Hepatocyte (in vitro differentiated cells): ENCODE results near the gene NAV3. TPM values are rescaled to one million over a fixed set of nuclear protein-coding genes. Genes with fewer than 3 reads are reported as not detected.

Experiments
- DNase-seq: peaks from one replicate; pipeline ENCODE4 v3.0.0-alpha.2; 2016; ENCODE audit warnings: low spot score
- H2AFZ ChIP-seq: fragments of 200-600 bp; sonication (generic); 2 replicates; pipeline ENCODE4 v1.6.0; 2016; ENCODE audit warnings: antibody characterized with exemption, mild to moderate bottlenecking
- H3K27ac ChIP-seq: fragments of 200-600 bp; sonication (generic); 2 replicates; pipeline ENCODE4 v1.5.1; 2016; ENCODE audit warnings: mild to moderate bottlenecking
- H3K27me3 ChIP-seq: fragments of 200-600 bp; sonication (generic); 2 replicates; pipeline ENCODE4 v1.6.1; 2016
- H3K36me3 ChIP-seq: fragments of 200-600 bp; sonication (generic); replicated peaks from 2 replicates; pipeline ENCODE4 v1.5.1; 2016; ENCODE audit warnings: low read depth; ENCODE audit not compliant: insufficient read depth
- H3K4me1 ChIP-seq: fragments of 200-600 bp; sonication (generic); 2 replicates; pipeline ENCODE4 v1.5.1; 2016; ENCODE audit warnings: mild to moderate bottlenecking, moderate library complexity; ENCODE audit not compliant: insufficient read depth
- H3K4me2 ChIP-seq: fragments of 200-600 bp; sonication (generic); 2 replicates; pipeline ENCODE4 v1.6.0; 2016
- H3K4me3 ChIP-seq: fragments of 200-600 bp; sonication (generic); 2 replicates; pipeline ENCODE4 v1.5.1; 2016; ENCODE audit warnings: mild to moderate bottlenecking
- H3K79me2 ChIP-seq: fragments of 200-600 bp; sonication (generic); 2 replicates; pipeline ENCODE4 v1.6.0; 2017; ENCODE audit warnings: mild to moderate bottlenecking
- H3K9me2 ChIP-seq: fragments of 200-600 bp; sonication (generic); replicated peaks from 2 replicates; pipeline ENCODE4 v1.6.0; 2017; ENCODE audit warnings: mild to moderate bottlenecking; ENCODE audit not compliant: insufficient read depth
- H3K9me3 ChIP-seq: fragments of 200-600 bp; sonication (generic); 2 replicates; pipeline ENCODE4 v1.5.1; 2016; ENCODE audit warnings: low read depth, mild to moderate bottlenecking
- H4K20me1 ChIP-seq: fragments of 200-600 bp; sonication (generic); 2 replicates; pipeline ENCODE4 v1.6.0; 2016; ENCODE audit warnings: mild to moderate bottlenecking; ENCODE audit not compliant: insufficient read depth, poor library complexity, severe bottlenecking
- CTCF ChIP-seq: fragments of 200-600 bp; sonication (generic); IDR thresholded peaks from 2 replicates; pipeline ENCODE4 v1.5.1; 2016; ENCODE audit warnings: antibody characterized with exemption, mild to moderate bottlenecking; ENCODE audit not compliant: poor library complexity
- EZH2 ChIP-seq: fragments of 200-600 bp; sonication (generic); IDR thresholded peaks from 2 replicates; pipeline ENCODE4 v1.6.1; 2016; ENCODE audit warnings: antibody characterized with exemption, mild to moderate bottlenecking, borderline replicate concordance
- EZH2phosphoT487 ChIP-seq: fragments of 200-600 bp; sonication (generic); IDR thresholded peaks from one replicate; pipeline ENCODE4 v1.6.1; 2018; ENCODE audit warnings: antibody characterized with exemption, mild to moderate bottlenecking, low read depth, moderate library complexity; ENCODE audit not compliant: unreplicated experiment, severe bottlenecking
- whole genome bisulfite sequencing: methylation state at CpG from one replicate; pipeline ENCODE4 v1.1.6; 2016; ENCODE audit warnings: low lambda C conversion rate; ENCODE audit errors: missing lambda C conversion rate; 5-methylcytosine and 5-hydroxymethylcytosine counted together
- polyA plus RNA-seq: library from polyadenylated mRNA; unstranded; fragments of >200 nt; fragmentation: Nextera tagmentation; extraction: Ambion mirVana; gene quantifications from 2 replicates; pipeline ENCODE4 v1.2.1, GENCODE V29; 2016
- total RNA-seq: library from RNA; depleted of rRNA; stranded (reverse); fragments of >200 nt; gene quantifications from 2 replicates; pipeline ENCODE4 v1.2.3, GENCODE V29; 2014

NAV3 gene
- total and polyA plus RNA-seq, 2 experiments from 2014 or later = 1.4 to 9.2 TPM

GRCh38 chr12:78179346-78179745, 348.7 kb downstream of the NAV3 start:
- TF ChIP-seq EZH2phosphoT487 (no peak), CTCF (no peak), EZH2 (no peak)
- H3K9me2 ChIP-seq = no peaks in the 10 kb centered on the region
- H4K20me1 ChIP-seq = no peaks in the 10 kb centered on the region
- H3K36me3 ChIP-seq = no peaks in the 10 kb centered on the region
- DNase-seq = no peak
- no peaks in the 10 kb centered on the region for H3K9me3 ChIP-seq
- no peaks in the 10 kb centered on the region for H3K4me1 ChIP-seq
- 59% methylated on average over 6 of the region's 6 CpGs for WGBS
- H3K27me3 ChIP-seq = no peaks in the 10 kb centered on the region
- no peak overlapping the region for H3K4me2 ChIP-seq
- H3K79me2 ChIP-seq = no peaks in the 10 kb centered on the region
- H2AFZ ChIP-seq = no peak overlapping the region
- no peak overlapping the region for H3K4me3 ChIP-seq
- no peak overlapping the region for H3K27ac ChIP-seq

GRCh38 chr12:78181544-78182162, 351.0 kb downstream of the NAV3 start:
- peak; percentile 49 for DNase-seq
- no peaks in the 10 kb centered on the region for H4K20me1 ChIP-seq
- no peak overlapping the region for H3K4me3 ChIP-seq
- H3K4me2 ChIP-seq = no peak overlapping the region
- no peak overlapping the region for H2AFZ ChIP-seq
- no peak for TF ChIP-seq EZH2
- TF ChIP-seq CTCF = peak; percentile 67
- H3K9me3 ChIP-seq = no peaks in the 10 kb centered on the region
- no peaks in the 10 kb centered on the region for H3K79me2 ChIP-seq
- no peaks in the 10 kb centered on the region for H3K27me3 ChIP-seq
- no peaks in the 10 kb centered on the region for H3K4me1 ChIP-seq
- WGBS = 18% methylated on average over 3 of the region's 3 CpGs
- no peaks in the 10 kb centered on the region for H3K9me2 ChIP-seq
- H3K36me3 ChIP-seq = no peaks in the 10 kb centered on the region
- H3K27ac ChIP-seq = no peak overlapping the region

- Histone ChIP-seq H3K9me2 (no peaks in the 10 kb centered on the region), H3K4me2 (no peak overlapping the region), H3K9me3 (no peaks in the 10 kb centered on the region), H4K20me1 (no peaks in the 10 kb centered on the region), H3K4me1 (no peaks in the 10 kb centered on the region), H3K36me3 (no peaks in the 10 kb centered on the region), H3K27me3 (no peaks in the 10 kb centered on the region), H3K27ac (no peak overlapping the region), H3K79me2 (no peaks in the 10 kb centered on the region), H3K4me3 (no peak overlapping the region), H2AFZ (no peak overlapping the region)
- TF ChIP-seq CTCF (no peak), EZH2phosphoT487 (no peak), EZH2 (no peak)
- no peak for DNase-seq
Measured at GRCh38 chr12:78183824-78184223, 353.1 kb downstream of the NAV3 start.

GRCh38 chr12:78185109-78185508, 354.4 kb downstream of the NAV3 start:
- Histone ChIP-seq H3K36me3 (no peaks in the 10 kb centered on the region), H3K9me2 (no peaks in the 10 kb centered on the region), H3K4me2 (no peak overlapping the region), H3K27me3 (no peaks in the 10 kb centered on the region), H4K20me1 (no peaks in the 10 kb centered on the region), H3K4me1 (no peaks in the 10 kb centered on the region), H3K4me3 (no peak overlapping the region), H3K79me2 (no peaks in the 10 kb centered on the region), H3K9me3 (no peaks in the 10 kb centered on the region), H3K27ac (no peak overlapping the region), H2AFZ (no peak overlapping the region)
- no peak for DNase-seq
- no peak for TF ChIP-seq EZH2
- TF ChIP-seq CTCF = no peak
- no peak for TF ChIP-seq EZH2phosphoT487
